IPS-18c (cell line): Measurements from ENCODE around the gene KAZN.

Experiments
- H3K4me3 ChIP-seq: 2 replicates; pipeline ENCODE4 v1.7.0; 2013; ENCODE audit warnings: low read depth, mild to moderate bottlenecking, low read length, moderate library complexity; ENCODE audit not compliant: insufficient read depth
- H3K9me3 ChIP-seq: one replicate; pipeline ENCODE4 v1.6.1; 2013; ENCODE audit warnings: mild to moderate bottlenecking, low read length, moderate library complexity; ENCODE audit not compliant: control insufficient read depth, insufficient read depth

Gene KAZN

GRCh38 chr1:14735841-14736240 is 137.4 kb downstream of the KAZN start:
- peaks cover 3% of the 10 kb centered on the region for H3K9me3 ChIP-seq
- no peak overlapping the region for H3K4me3 ChIP-seq

- H3K4me3 ChIP-seq = no peak overlapping the region
- H3K9me3 ChIP-seq = peaks cover 3% of the 10 kb centered on the region
Observed at GRCh38 chr1:14737561-14738094, 139.1 kb downstream of the KAZN start.

GRCh38 chr1:14738235-14738634 is 139.8 kb downstream of the KAZN start:
- no peak overlapping the region for H3K4me3 ChIP-seq
- H3K9me3 ChIP-seq = peaks cover 3% of the 10 kb centered on the region

- Histone ChIP-seq H3K4me3 (no peak overlapping the region), H3K9me3 (peaks cover 3% of the 10 kb centered on the region)
Observed at GRCh38 chr1:14738647-14739046, 140.2 kb downstream of the KAZN start.

- peaks cover 3% of the 10 kb centered on the region for H3K9me3 ChIP-seq
- H3K4me3 ChIP-seq = no peak overlapping the region; the same call in 1 of the 2 replicates
Observed at GRCh38 chr1:14739082-14739832, 140.8 kb downstream of the KAZN start.

GRCh38 chr1:14740016-14740415 is 141.5 kb downstream of the KAZN start:
- Histone ChIP-seq H3K9me3 (peaks cover 3% of the 10 kb centered on the region), H3K4me3 (peak overlapping the region; percentile 9; the same call in 1 of the 2 replicates)

GRCh38 chr1:14741082-14741481 is 142.6 kb downstream of the KAZN start:
- H3K4me3 ChIP-seq = no peak overlapping the region
- peaks cover 3% of the 10 kb centered on the region for H3K9me3 ChIP-seq

- H3K9me3 ChIP-seq = peaks cover 3% of the 10 kb centered on the region
- no peak overlapping the region for H3K4me3 ChIP-seq
Observed at GRCh38 chr1:14741532-14741931, 143.0 kb downstream of the KAZN start.

- Histone ChIP-seq H3K9me3 (no peaks in the 10 kb centered on the region), H3K4me3 (no peak overlapping the region; the same call in 1 of the 2 replicates)
Observed at GRCh38 chr1:14742181-14742980, 143.9 kb downstream of the KAZN start.

- Histone ChIP-seq H3K9me3 (no peaks in the 10 kb centered on the region), H3K4me3 (no peak overlapping the region)
Observed at GRCh38 chr1:14743368-14743767, 144.9 kb downstream of the KAZN start.

GRCh38 chr1:14745001-14745720 is 146.7 kb downstream of the KAZN start:
- no peaks in the 10 kb centered on the region for H3K9me3 ChIP-seq
- H3K4me3 ChIP-seq = no peak overlapping the region

GRCh38 chr1:14745789-14746188 is 147.3 kb downstream of the KAZN start:
- Histone ChIP-seq H3K4me3 (no peak overlapping the region), H3K9me3 (no peaks in the 10 kb centered on the region)

- Histone ChIP-seq H3K9me3 (no peaks in the 10 kb centered on the region), H3K4me3 (no peak overlapping the region)
Observed at GRCh38 chr1:14746393-14746792, 147.9 kb downstream of the KAZN start.

GRCh38 chr1:14748151-14748550 is 149.7 kb downstream of the KAZN start:
- Histone ChIP-seq H3K9me3 (no peaks in the 10 kb centered on the region), H3K4me3 (no peak overlapping the region)

- no peaks in the 10 kb centered on the region for H3K9me3 ChIP-seq
Observed at GRCh38 chr1:14748977-14749376, 150.5 kb downstream of the KAZN start.

GRCh38 chr1:14750490-14750889 is 152.0 kb downstream of the KAZN start:
- Histone ChIP-seq H3K9me3 (no peaks in the 10 kb centered on the region), H3K4me3 (no peak overlapping the region)

More at GRCh38 chr1:14748977-14749376, 150.5 kb downstream of the KAZN start:
- H3K4me3 ChIP-seq = no peak overlapping the region

- no peak overlapping the region for H3K4me3 ChIP-seq
- no peaks in the 10 kb centered on the region for H3K9me3 ChIP-seq
Observed at GRCh38 chr1:14755518-14756252, 157.2 kb downstream of the KAZN start.
